CD4-positive, CD25-positive, alpha-beta regulatory T cell (primary cell): Measurements from ENCODE around the gene DES. TPM values are rescaled to one million over a fixed set of nuclear protein-coding genes. Genes with fewer than 3 reads are reported as not detected.
A peak's percentile ranks its signal among the peaks of the same experiment; 100 is the strongest.

Experiments used
- ATAC-seq, 2 donors: fragments of 150-1000 bp; cut with Tn5 transposase; one replicate each; pipeline ENCODE4 v1.10.0; 2021; ENCODE audit warnings: low read depth in 2 of 2, moderate number of reproducible peaks in 2 of 2, moderate library complexity in 1 of 2
- DNase-seq, 3 donors: peaks; one replicate each; pipeline versions ENCODE4 v3.0.0 to v3.0.0-alpha.2; 2012 to 2022; ENCODE audit warnings: mixed read lengths in 1 of 3
- H3K27ac ChIP-seq: one replicate; pipeline ENCODE4 v1.7.0; 2013; ENCODE audit warnings: mild to moderate bottlenecking, low read length; ENCODE audit not compliant: insufficient read depth, poor library complexity, severe bottlenecking
- H3K27me3 ChIP-seq: one replicate; pipeline ENCODE4 v1.7.0; 2013; ENCODE audit warnings: low read length; ENCODE audit not compliant: control insufficient read depth, insufficient read depth
- H3K36me3 ChIP-seq: one replicate; pipeline ENCODE4 v1.7.0; 2013; ENCODE audit warnings: mild to moderate bottlenecking, low read length, moderate library complexity; ENCODE audit not compliant: control insufficient read depth, insufficient read depth
- H3K4me1 ChIP-seq: 2 replicates; pipeline ENCODE4 v1.7.0; 2013; ENCODE audit warnings: mild to moderate bottlenecking, low read length; ENCODE audit not compliant: insufficient read depth, control insufficient read depth, poor library complexity, severe bottlenecking
- H3K4me3 ChIP-seq: one replicate; pipeline ENCODE4 v1.7.0; 2013; ENCODE audit warnings: low read depth, mild to moderate bottlenecking, low read length, moderate library complexity
- H3K9me3 ChIP-seq, 2 experiments: 1 replicate in 1 of 2; 2 replicates in 1 of 2; pipeline ENCODE4 v1.7.0; 2013; ENCODE audit warnings: low read length in 2 of 2, mild to moderate bottlenecking in 1 of 2, moderate library complexity in 1 of 2; ENCODE audit not compliant: control insufficient read depth in 2 of 2
- H3K27ac Mint-ChIP-seq, 3 donors: one replicate each; pipeline ENCODE4 v1.8.0; 2020 to 2022; ENCODE audit warnings: mild to moderate bottlenecking in 3 of 3, mixed read lengths in 3 of 3, moderate library complexity in 2 of 3
- H3K27me3 Mint-ChIP-seq: one replicate; pipeline ENCODE4 v1.8.0; 2022; ENCODE audit warnings: mild to moderate bottlenecking, mixed read lengths
- H3K36me3 Mint-ChIP-seq: one replicate; pipeline ENCODE4 v1.8.0; 2020; ENCODE audit warnings: mixed read lengths
- H3K4me1 Mint-ChIP-seq, 4 donors: one replicate each; pipeline ENCODE4 v1.8.0; 2020 to 2022; ENCODE audit warnings: mixed read lengths in 4 of 4, mild to moderate bottlenecking in 1 of 4
- H3K4me3 Mint-ChIP-seq, 4 donors: one replicate each; pipeline ENCODE4 v1.8.0; 2020 to 2022; ENCODE audit warnings: mild to moderate bottlenecking in 4 of 4, mixed read lengths in 4 of 4, moderate library complexity in 3 of 4
- H3K9me3 Mint-ChIP-seq, 7 donors: one replicate each; pipeline ENCODE4 v1.8.0; 2020 to 2022; ENCODE audit warnings: mixed read lengths in 7 of 7, mild to moderate bottlenecking in 3 of 7, moderate library complexity in 2 of 7
- polyA plus RNA-seq, 4 donors: library from polyadenylated mRNA; unstranded; fragments of 300-500 nt; fragmentation: Illumina TruSeq; gene quantifications; one replicate each; pipeline ENCODE4 v1.2.3, GENCODE V29; 2021
- total RNA-seq: library from RNA; stranded (reverse); gene quantifications from one replicate; pipeline ENCODE4 v1.2.3, GENCODE V29; 2022

Gene DES
- total and polyA plus RNA-seq, 5 donors from 2014 or later, result not detected

GRCh38 chr2:219473511-219473910, 55.3 kb downstream of the DES start:
- Histone ChIP-seq H3K36me3 (no peaks in the 10 kb centered on the region), H3K27ac (no peak overlapping the region), H3K27me3 (no peaks in the 10 kb centered on the region), H3K4me1 (no peaks in the 10 kb centered on the region), H3K4me3 (no peak overlapping the region), H3K9me3 (no peaks in the 10 kb centered on the region)
- peaks cover 6% of the 10 kb centered on the region for H3K27me3 Mint-ChIP-seq
- H3K9me3 Mint-ChIP-seq, result no peaks in the 10 kb centered on the region
- H3K27ac Mint-ChIP-seq, result no peak overlapping the region
- DNase-seq (no peak), ATAC-seq (no peak)
- no peak overlapping the region for H3K4me3 Mint-ChIP-seq
- H3K4me1 Mint-ChIP-seq, result peaks cover 0 to 5% (median 0%) of the 10 kb centered on the region in 4 donors
- H3K36me3 Mint-ChIP-seq, result no peaks in the 10 kb centered on the region

- H3K9me3 Mint-ChIP-seq, result no peaks in the 10 kb centered on the region
- no peak overlapping the region for H3K4me3 ChIP-seq
- no peak for ATAC-seq
- no peaks in the 10 kb centered on the region for H3K36me3 Mint-ChIP-seq
- H3K4me3 Mint-ChIP-seq, result no peak overlapping the region
- no peak overlapping the region for H3K27ac ChIP-seq
- H3K4me1 ChIP-seq, result no peaks in the 10 kb centered on the region
- H3K36me3 ChIP-seq, result no peaks in the 10 kb centered on the region
- no peaks in the 10 kb centered on the region for H3K9me3 ChIP-seq
- H3K27me3 ChIP-seq, result no peaks in the 10 kb centered on the region
- peaks cover 6% of the 10 kb centered on the region for H3K27me3 Mint-ChIP-seq
- peaks cover 0 to 5% (median 0%) of the 10 kb centered on the region in 4 donors for H3K4me1 Mint-ChIP-seq
- H3K27ac Mint-ChIP-seq, result no peak overlapping the region
- DNase-seq, result no peak
Measured at GRCh38 chr2:219474285-219475060, 56.3 kb downstream of the DES start.

GRCh38 chr2:219475278-219475677, 57.1 kb downstream of the DES start:
- DNase-seq (no peak), ATAC-seq (no peak)
- Histone ChIP-seq H3K27ac (no peak overlapping the region), H3K9me3 (no peaks in the 10 kb centered on the region), H3K4me1 (no peaks in the 10 kb centered on the region), H3K27me3 (no peaks in the 10 kb centered on the region), H3K36me3 (no peaks in the 10 kb centered on the region), H3K4me3 (no peak overlapping the region)
- Mint-ChIP-seq H3K4me3 (no peak overlapping the region), H3K9me3 (no peaks in the 10 kb centered on the region), H3K4me1 (peaks cover 0 to 5% (median 0%) of the 10 kb centered on the region in 4 donors), H3K36me3 (no peaks in the 10 kb centered on the region), H3K27ac (no peak overlapping the region), H3K27me3 (peaks cover 6% of the 10 kb centered on the region)

- H3K4me1 Mint-ChIP-seq, result peaks cover 0 to 5% (median 0%) of the 10 kb centered on the region in 4 donors
- no peak overlapping the region for H3K27ac Mint-ChIP-seq
Measured at GRCh38 chr2:219475697-219476651, 57.8 kb downstream of the DES start.

More at GRCh38 chr2:219475697-219476651, 57.8 kb downstream of the DES start:
- Mint-ChIP-seq H3K36me3 (no peaks in the 10 kb centered on the region), H3K27me3 (peaks cover 1% of the 10 kb centered on the region), H3K9me3 (no peaks in the 10 kb centered on the region), H3K4me3 (no peak overlapping the region)
- H3K27me3 ChIP-seq, result no peaks in the 10 kb centered on the region
- DNase-seq, result peak in 2 of 3 donors; percentile 29 to 47
- H3K36me3 ChIP-seq, result no peaks in the 10 kb centered on the region
- ATAC-seq, result peak in 1 of 2 donors; percentile 56
- no peaks in the 10 kb centered on the region for H3K9me3 ChIP-seq
- no peak overlapping the region for H3K4me3 ChIP-seq
- H3K4me1 ChIP-seq, result no peaks in the 10 kb centered on the region
- H3K27ac ChIP-seq, result no peak overlapping the region

Other genes starting within 250 kb of the DES start
- 1.3 TPM for gene SLC23A3, start 248.3 kb upstream of the DES start, total RNA-seq
- gene SLC23A3, start 248.3 kb upstream of the DES start, polyA plus RNA-seq, result not detected
- gene CNPPD1, start 241.5 kb upstream of the DES start, total RNA-seq, result 68.2 TPM
- gene CNPPD1, start 241.5 kb upstream of the DES start, polyA plus RNA-seq, result 100 to 1,000 TPM; 100 to 143 (median 113) TPM
- 84.7 TPM for gene RETREG2, start 240.1 kb upstream of the DES start, total RNA-seq
- 10 to 100 TPM; 62.8 to 89.7 (median 72.1) TPM for gene RETREG2, start 240.1 kb upstream of the DES start, polyA plus RNA-seq
- gene ZFAND2B, start 211.6 kb upstream of the DES start, total RNA-seq, result 70.8 TPM
- 10 to 100 TPM; 54.4 to 72.1 (median 64.0) TPM for gene ZFAND2B, start 211.6 kb upstream of the DES start, polyA plus RNA-seq
- 6.0 TPM for gene ABCB6, start 199.4 kb upstream of the DES start, total RNA-seq
- 1 to 10 TPM; 1.5 to 3.9 (median 1.7) TPM for gene ABCB6, start 199.4 kb upstream of the DES start, polyA plus RNA-seq
- 68.0 TPM for gene ATG9A, start 188.7 kb upstream of the DES start, total RNA-seq
- 10 to 100 TPM; 18.7 to 21.0 (median 19.0) TPM for gene ATG9A, start 188.7 kb upstream of the DES start, polyA plus RNA-seq
- gene ANKZF1, start 188.6 kb upstream of the DES start, total RNA-seq, result 123 TPM
- 10 to 100 TPM; 23.5 to 37.5 (median 28.5) TPM for gene ANKZF1, start 188.6 kb upstream of the DES start, polyA plus RNA-seq
- gene GLB1L, start 172.9 kb upstream of the DES start, total RNA-seq, result 0.86 TPM
- gene GLB1L, start 172.9 kb upstream of the DES start, polyA plus RNA-seq, result 1 to 10 TPM in 1 of 4 donors, under 1 TPM in 2, not detected in 1; 0.78 to 1.1 (median 0.90) TPM
- 21.9 TPM for gene STK16, start 172.9 kb upstream of the DES start, total RNA-seq
- 10 to 100 TPM; 14.8 to 26.1 (median 19.1) TPM for gene STK16, start 172.9 kb upstream of the DES start, polyA plus RNA-seq
- not detected for gene TUBA4B, start 165.1 kb upstream of the DES start, total RNA-seq
- not detected for gene TUBA4B, start 165.1 kb upstream of the DES start, polyA plus RNA-seq
- gene TUBA4A, start 164.5 kb upstream of the DES start, total RNA-seq, result 245 TPM
- gene TUBA4A, start 164.5 kb upstream of the DES start, polyA plus RNA-seq, result 100 to 1,000 TPM; 217 to 323 (median 270) TPM
- 133 TPM for gene DNAJB2, start 139.0 kb upstream of the DES start, total RNA-seq
- gene DNAJB2, start 139.0 kb upstream of the DES start, polyA plus RNA-seq, result 1 to 10 TPM; 6.0 to 7.3 (median 6.2) TPM
- not detected for gene PTPRN, start 109.0 kb upstream of the DES start, total RNA-seq
- under 1 TPM in 1 of 4 donors, not detected in 3; 0.28 TPM for gene PTPRN, start 109.0 kb upstream of the DES start, polyA plus RNA-seq
- gene RESP18, start 85.6 kb upstream of the DES start, total RNA-seq, result not detected
- gene RESP18, start 85.6 kb upstream of the DES start, polyA plus RNA-seq, result not detected
- 74.0 TPM for gene DNPEP, start 30.5 kb upstream of the DES start, total RNA-seq
- 10 to 100 TPM; 51.2 to 76.1 (median 63.5) TPM for gene DNPEP, start 30.5 kb upstream of the DES start, polyA plus RNA-seq
- 4.1 TPM for gene SPEG, start 16.5 kb downstream of the DES start, total RNA-seq
- gene SPEG, start 16.5 kb downstream of the DES start, polyA plus RNA-seq, result under 1 TPM in 1 of 4 donors, not detected in 3; 0.20 TPM
- 25.9 TPM for gene GMPPA, start 80.5 kb downstream of the DES start, total RNA-seq
- gene GMPPA, start 80.5 kb downstream of the DES start, polyA plus RNA-seq, result 10 to 100 TPM; 17.2 to 35.1 (median 25.1) TPM
- gene ASIC4, start 96.1 kb downstream of the DES start, total RNA-seq, result 0.12 TPM
- not detected for gene ASIC4, start 96.1 kb downstream of the DES start, polyA plus RNA-seq
- gene CHPF, start 125.4 kb downstream of the DES start, total RNA-seq, result 4.5 TPM
- 1 to 10 TPM; 3.0 to 6.6 (median 4.4) TPM for gene CHPF, start 125.4 kb downstream of the DES start, polyA plus RNA-seq
- 0.62 TPM for gene TMEM198, start 125.7 kb downstream of the DES start, total RNA-seq
- not detected for gene TMEM198, start 125.7 kb downstream of the DES start, polyA plus RNA-seq
- 0.57 TPM for gene OBSL1, start 153.2 kb downstream of the DES start, total RNA-seq
- gene OBSL1, start 153.2 kb downstream of the DES start, polyA plus RNA-seq, result not detected
- gene INHA, start 153.9 kb downstream of the DES start, total RNA-seq, result not detected
- not detected for gene INHA, start 153.9 kb downstream of the DES start, polyA plus RNA-seq
- 45.7 TPM for gene STK11IP, start 179.5 kb downstream of the DES start, total RNA-seq
- gene STK11IP, start 179.5 kb downstream of the DES start, polyA plus RNA-seq, result 10 to 100 TPM in 1 of 4 donors, 1 to 10 TPM in 3; 6.8 to 10.1 (median 8.4) TPM
- gene SLC4A3, start 209.3 kb downstream of the DES start, total RNA-seq, result not detected
- gene SLC4A3, start 209.3 kb downstream of the DES start, polyA plus RNA-seq, result not detected